ENCODE measurements around the gene RAB12. TPM values are rescaled to one million over a fixed set of nuclear protein-coding genes. Genes with fewer than 3 reads are reported as not detected.

RAB12 gene
- total and polyA plus RNA-seq, 2 of the 13 experiments (the other 11 are each of a cell fraction or from before 2014, with no cell fraction given) = 9.5 to 25.3 TPM

DNA sequence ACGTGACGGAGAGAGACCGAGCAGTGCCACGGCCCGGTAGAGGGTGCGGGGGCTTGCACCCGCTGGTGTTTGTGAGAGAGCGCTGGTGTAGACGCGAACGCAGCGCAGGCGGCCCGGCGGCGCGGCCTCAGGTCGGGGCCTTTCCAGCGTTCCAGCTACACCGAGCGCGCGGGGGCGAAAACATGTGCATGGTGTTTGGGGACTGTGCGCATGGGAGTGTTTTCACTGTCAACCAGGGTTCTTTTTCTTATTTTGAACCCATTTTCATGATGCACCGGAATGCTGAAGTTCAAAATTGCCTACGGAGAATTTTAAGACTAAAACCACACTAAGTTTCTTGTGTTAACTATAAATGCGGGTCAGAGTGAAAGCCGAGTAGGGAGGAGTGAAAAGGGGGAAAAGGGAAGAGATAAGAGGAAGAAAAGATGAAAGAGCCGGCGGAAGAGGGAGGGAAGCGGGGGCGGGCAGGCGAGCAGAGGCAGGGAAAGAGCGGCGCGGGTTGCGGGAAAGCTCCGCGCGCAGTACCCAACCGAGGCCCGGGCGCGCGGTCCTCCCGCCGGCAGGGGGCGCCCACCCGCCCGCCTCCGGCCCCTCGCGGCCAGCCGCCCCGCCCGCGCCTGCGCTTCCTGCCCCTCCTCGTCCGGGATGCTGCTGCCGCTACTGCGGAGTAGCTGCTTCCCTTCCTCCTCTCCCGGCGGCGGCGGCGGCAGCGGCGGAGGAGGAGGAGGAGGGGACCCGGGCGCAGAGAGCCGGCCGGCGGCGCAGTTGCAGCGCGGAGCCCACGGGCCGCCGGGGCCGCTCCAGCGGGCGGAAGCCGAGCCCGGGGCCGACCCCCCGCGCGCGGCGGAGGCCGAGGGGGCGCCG is at the start of gene RAB12 (continued):
- TF ChIP-seq CAMTA2 (CRISPR knock-in tag; IDR thresholded peaks at IDR 0.05; ENCODE audit: borderline replicate concordance) (no peak), TMF1 (CRISPR knock-in tag; IDR thresholded peaks at IDR 0.05; ENCODE audit: low read depth) (no peak), GMEB2 (CRISPR knock-in tag; IDR thresholded peaks at IDR 0.05; ENCODE audit: low read depth) (no peak), FOXA1 (IDR thresholded peaks at IDR 0.05) (no peak), FOXA1 (CRISPR knock-in tag; IDR thresholded peaks at IDR 0.05) (no peak), SMC3 (IDR thresholded peaks at IDR 0.05; ENCODE audit: low read length) (no peak), ZBTB38 (CRISPR knock-in tag; IDR thresholded peaks at IDR 0.05) (peak; percentile 90), ATAD3A (CRISPR knock-in tag; IDR thresholded peaks at IDR 0.05) (no peak), RORA (CRISPR knock-in tag; IDR thresholded peaks at IDR 0.05) (no peak), ZSCAN29 (CRISPR knock-in tag; conservative IDR thresholded peaks at IDR 0.05) (peak; percentile 98), RCOR2 (CRISPR knock-in tag; IDR thresholded peaks at IDR 0.05) (no peak), ZNF660 (CRISPR knock-in tag; IDR thresholded peaks at IDR 0.05; ENCODE audit: borderline replicate concordance, low read depth) (no peak), THAP11 (CRISPR knock-in tag; IDR thresholded peaks at IDR 0.05) (peak; percentile 62), ZNF570 (CRISPR knock-in tag; IDR thresholded peaks at IDR 0.05; ENCODE audit: borderline replicate concordance) (no peak), REST (IDR thresholded peaks at IDR 0.05; ENCODE audit: borderline replicate concordance in 1 of 2, low read depth in 1 of 2, low read length in 2 of 2) (no peak), ZNF460 (CRISPR knock-in tag; IDR thresholded peaks at IDR 0.05; ENCODE audit: borderline replicate concordance) (no peak), SMYD3 (CRISPR knock-in tag; IDR thresholded peaks at IDR 0.05) (no peak), ZNF83 (CRISPR knock-in tag; IDR thresholded peaks at IDR 0.05; ENCODE audit: borderline replicate concordance) (no peak), TAF15 (IDR thresholded peaks at IDR 0.05; ENCODE audit: low read depth, low read length, poor library complexity, severe bottlenecking) (no peak), SP140L (CRISPR knock-in tag; IDR thresholded peaks at IDR 0.05; ENCODE audit: borderline replicate concordance) (no peak), HMGXB4 (CRISPR knock-in tag; IDR thresholded peaks at IDR 0.05; ENCODE audit: borderline replicate concordance in 1 of 2, low read depth in 1 of 2) (peak; percentile 32 to 42; a peak in 1 of 4 replicates), ZNF205 (CRISPR knock-in tag; IDR thresholded peaks at IDR 0.05) (peak; percentile 59; the same call in 1 of the 2 replicates), ZNF607 (CRISPR knock-in tag; IDR thresholded peaks at IDR 0.05; ENCODE audit: borderline replicate concordance) (peak; percentile 43; the same call in 1 of the 2 replicates)

Data from HepG2 (cell line).